ENCODE results near the gene AMOTL2. TPM values are rescaled to one million over a fixed set of nuclear protein-coding genes. Genes with fewer than 3 reads are reported as not detected.

Gene AMOTL2
- total RNA-seq, 1 experiment from 2014 or later = 30.9 TPM

GRCh38 chr3:134378384-134378783, 4.1 kb upstream of the AMOTL2 start:
- peak; percentile 87 for DNase-seq
- no peak overlapping the region for H3K27ac ChIP-seq (ENCODE audit: insufficient read length, low read depth, low read length)
- TF ChIP-seq CTCF (conservative IDR thresholded peaks at IDR 0.05) = peak; percentile 76

More at GRCh38 chr3:134378384-134378783, 4.1 kb upstream of the AMOTL2 start:
- H2BK12ac ChIP-seq (ENCODE audit: insufficient read length, low read depth, low read length) = no peak overlapping the region
- peaks cover 61% of the 10 kb centered on the region for H3K27me3 Mint-ChIP-seq (ENCODE audit: low read depth)
- H3K27me3 ChIP-seq (ENCODE audit: insufficient read depth, low read length) = peaks cover 10% of the 10 kb centered on the region; the same call in 1 of the 2 replicates
- H3K4me2 ChIP-seq (ENCODE audit: insufficient read depth, insufficient read length, low read length) = no peak overlapping the region
- H3K79me1 ChIP-seq (ENCODE audit: insufficient read depth, low read depth, low read length, poor library complexity, severe bottlenecking) = no peaks in the 10 kb centered on the region
- no peak overlapping the region for H3T11ph ChIP-seq (ENCODE audit: low read length)
- H4K91ac ChIP-seq (ENCODE audit: insufficient read length, low read depth, low read length) = no peak overlapping the region
- no peak overlapping the region for H4K8ac ChIP-seq (replicated peaks; ENCODE audit: insufficient read length, low read depth, low read length)
- no peak overlapping the region for H3K4me3 Mint-ChIP-seq
- no peaks in the 10 kb centered on the region for H4K20me1 ChIP-seq (ENCODE audit: control insufficient read depth, insufficient read depth, insufficient read length)
- no peak overlapping the region for H3K23ac ChIP-seq (ENCODE audit: insufficient read length, low read depth, low read length)
- H3K18ac ChIP-seq (ENCODE audit: insufficient read length, low read depth, low read length) = no peak overlapping the region
- peak overlapping the region in 1 of 3 experiments; percentile 27; a peak in 1 of 7 replicates for H3K27ac Mint-ChIP-seq
- peaks cover 38 to 48% of the 10 kb centered on the region in 2 experiments for H3K4me1 Mint-ChIP-seq
- no peak overlapping the region for H3K9ac ChIP-seq (ENCODE audit: extremely low read depth, insufficient read length, low read length)
- H2BK20ac ChIP-seq (ENCODE audit: low read depth, low read length, poor library complexity, severe bottlenecking) = no peak overlapping the region
- H3K36me3 Mint-ChIP-seq (ENCODE audit: insufficient read depth in 1 of 3, low read depth in 3 of 3) = peaks cover 0 to 2% (median 0%) of the 10 kb centered on the region in 3 experiments; a peak in 3 of 7 replicates
- H2BK5ac ChIP-seq (ENCODE audit: insufficient read length, low read length) = no peak overlapping the region
- H2BK120ac ChIP-seq (ENCODE audit: low read depth, low read length, poor library complexity, severe bottlenecking) = no peak overlapping the region
- H3K4me1 ChIP-seq (ENCODE audit: insufficient read depth, low read length) = peaks cover 3% of the 10 kb centered on the region; the same call in 1 of the 2 replicates
- H3K79me2 ChIP-seq (ENCODE audit: insufficient read depth, low read length) = no peaks in the 10 kb centered on the region
- peaks cover 10% of the 10 kb centered on the region for H3K23me2 ChIP-seq (ENCODE audit: insufficient read length, low read depth, low read length, poor library complexity, severe bottlenecking)
- no peak overlapping the region for H4K5ac ChIP-seq (ENCODE audit: insufficient read length, low read depth, low read length)
- H3K9me3 Mint-ChIP-seq = no peaks in the 10 kb centered on the region; a peak in 3 of 5 replicates
- H3K14ac ChIP-seq (ENCODE audit: insufficient read depth, low read length) = no peak overlapping the region
- no peak overlapping the region for H2BK15ac ChIP-seq (ENCODE audit: low read depth, low read length)
- H2AK5ac ChIP-seq (ENCODE audit: insufficient read length, low read length) = no peak overlapping the region
- H2AFZ ChIP-seq (ENCODE audit: low read length) = no peak overlapping the region
- no peaks in the 10 kb centered on the region for H3K9me3 ChIP-seq (ENCODE audit: control insufficient read depth, low read depth, low read length)
- H3K56ac ChIP-seq (ENCODE audit: insufficient read length, low read depth, low read length) = no peak overlapping the region
- H3K4ac ChIP-seq (ENCODE audit: low read depth, low read length) = no peak overlapping the region

Measured in H9 (cell line).